GM21737 (cell line): ENCODE measurements around the gene TROAP.

Experiments
- ATAC-seq: cut with Tn5 transposase; IDR thresholded peaks from one replicate; pipeline ENCODE4 v1.9.1; 2021; ENCODE audit warnings: mild to moderate bottlenecking, moderate library complexity; ENCODE audit not compliant: unreplicated experiment

TROAP gene

DNA sequence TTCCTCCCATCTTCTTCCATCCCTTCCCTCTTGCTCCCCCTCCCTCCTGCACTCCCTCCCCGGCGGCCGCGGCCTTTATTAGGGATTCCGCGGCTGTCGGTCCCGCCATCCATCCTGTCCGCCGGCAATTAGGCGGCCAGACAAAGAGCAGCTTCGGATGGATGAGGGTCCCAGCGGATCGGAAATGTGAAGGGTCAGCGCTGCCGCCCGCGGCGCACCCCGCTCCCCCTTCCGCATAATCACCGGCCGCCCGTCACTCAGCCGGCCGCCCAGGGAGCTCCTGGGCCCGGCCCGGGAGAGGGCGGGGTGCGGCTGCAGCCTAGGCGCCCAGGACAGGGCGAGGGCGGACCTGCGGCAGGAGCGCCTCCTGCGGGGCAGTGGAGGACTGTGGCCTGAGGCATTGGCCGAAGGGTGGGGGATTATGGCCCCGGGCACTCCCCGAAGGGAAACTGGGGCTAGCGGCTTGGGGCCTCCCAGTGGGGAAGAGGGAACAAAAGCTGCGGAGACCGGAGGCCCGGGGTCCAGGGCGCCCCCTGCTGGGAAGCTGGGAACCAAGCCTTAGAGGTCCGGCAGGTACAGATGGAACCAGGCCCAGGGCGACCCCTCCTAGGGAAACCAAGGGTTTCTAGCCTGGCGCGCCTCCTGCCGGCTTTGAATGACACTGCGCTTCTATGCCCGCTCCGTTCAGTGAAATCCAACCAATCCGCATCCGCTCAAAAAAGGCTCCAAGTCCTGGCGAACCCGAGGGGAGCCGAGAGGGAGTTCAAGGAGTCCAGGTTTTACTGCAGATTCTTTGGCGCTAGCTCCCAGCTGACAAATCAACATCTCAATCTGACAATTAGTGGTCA lies 19.2 kb downstream of the TROAP start:
- no peak for ATAC-seq

- no peak for ATAC-seq
These were observed 20.1 kb downstream of the TROAP start for GRCh38 chr12:49342914-49343731.

- ATAC-seq = no peak
These were observed 21.5 kb downstream of the TROAP start for GRCh38 chr12:49344486-49345050.

GRCh38 chr12:49345051-49345824 lies 22.2 kb downstream of the TROAP start:
- ATAC-seq = no peak

DNA sequence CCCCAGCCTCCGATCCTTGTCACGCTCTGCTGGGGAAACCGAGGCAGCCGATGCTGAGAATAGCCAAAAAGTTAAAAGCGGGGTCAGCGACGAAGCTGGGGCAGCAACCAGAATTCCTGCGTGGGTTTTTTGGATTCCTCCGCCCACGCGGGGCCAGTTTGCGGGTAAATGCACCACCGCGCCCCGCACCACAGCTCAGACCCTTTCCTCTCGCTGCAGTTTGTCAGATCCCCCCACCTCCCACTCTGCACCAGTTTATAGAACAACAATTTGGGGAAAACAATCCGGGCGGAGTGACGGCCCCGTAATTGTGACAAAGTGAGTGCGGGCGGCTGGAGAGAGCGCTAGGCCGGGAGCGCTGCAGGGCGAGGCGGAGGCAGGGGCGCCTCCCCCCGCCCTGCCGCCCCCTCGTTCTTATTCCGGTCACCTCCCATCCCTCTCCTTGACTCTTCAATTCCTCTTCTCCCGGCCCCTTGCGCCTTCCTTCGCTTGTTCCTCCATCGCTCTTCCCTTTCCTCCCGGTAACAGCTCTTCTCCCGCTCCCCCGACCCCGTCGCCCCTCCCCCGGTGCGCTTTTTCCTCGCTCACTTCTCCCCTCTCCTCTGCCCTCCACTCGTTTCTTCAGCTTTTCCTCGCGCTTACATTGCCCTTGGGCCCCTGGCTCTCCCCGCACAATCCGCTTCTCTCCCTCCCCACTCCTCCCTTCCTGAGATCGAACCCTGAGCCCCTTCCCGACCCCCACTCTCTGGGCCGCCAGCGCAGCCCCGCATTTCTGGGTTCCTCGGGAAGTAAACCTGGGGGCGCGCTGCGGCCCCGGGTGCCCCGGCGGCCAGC lies 23.0 kb downstream of the TROAP start:
- ATAC-seq = no peak

- no peak for ATAC-seq
These were observed 23.7 kb downstream of the TROAP start, which contains the start of gene DNAJC22 for GRCh38 chr12:49346659-49347310. TSS of gene DNAJC22 (plus strand) at chr12:49346888. CDS start at chr12:49348873, 1,985 bp downstream.

GRCh38 chr12:49347311-49348193 lies 24.5 kb downstream of the TROAP start:
- ATAC-seq = no peak

DNA sequence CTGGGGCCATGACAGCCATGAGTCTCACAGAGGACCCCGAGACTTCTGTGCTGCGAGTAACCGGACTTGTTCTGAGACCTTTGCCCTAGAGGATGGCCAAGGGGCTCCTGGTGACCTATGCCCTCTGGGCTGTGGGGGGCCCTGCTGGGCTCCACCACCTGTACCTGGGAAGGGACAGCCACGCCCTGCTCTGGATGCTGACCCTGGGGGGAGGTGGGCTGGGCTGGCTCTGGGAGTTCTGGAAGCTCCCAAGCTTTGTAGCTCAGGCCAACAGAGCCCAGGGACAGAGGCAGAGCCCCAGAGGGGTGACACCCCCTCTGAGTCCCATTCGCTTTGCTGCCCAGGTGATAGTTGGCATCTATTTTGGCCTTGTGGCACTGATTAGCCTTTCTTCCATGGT lies 25.7 kb downstream of the TROAP start:
- ATAC-seq = no peak

GRCh38 chr12:49349266-49349665 lies 26.2 kb downstream of the TROAP start:
- ATAC-seq = no peak

GRCh38 chr12:49352351-49352750 lies 29.3 kb downstream of the TROAP start:
- no peak for ATAC-seq

DNA sequence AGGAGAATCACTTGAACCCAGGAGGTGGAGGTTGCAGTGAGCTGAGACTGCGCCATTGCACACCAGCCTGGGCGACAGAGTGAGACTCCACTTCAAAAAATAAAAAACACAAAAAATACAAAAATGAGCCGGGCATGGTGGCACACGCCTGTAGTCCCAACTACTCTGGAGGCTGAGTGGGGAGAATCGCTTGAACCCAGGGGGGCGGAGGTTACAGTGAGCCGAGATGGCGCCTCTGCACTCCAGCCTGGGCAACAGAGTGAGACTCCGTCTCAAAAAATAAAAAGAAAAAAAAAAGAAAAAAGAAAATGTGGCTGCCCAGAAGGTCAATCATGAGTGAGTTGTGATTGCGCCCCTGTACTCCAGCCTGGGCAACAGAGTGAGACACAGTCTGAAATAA lies 32.9 kb downstream of the TROAP start:
- no peak for ATAC-seq

- ATAC-seq = no peak
These were observed 34.1 kb downstream of the TROAP start for GRCh38 chr12:49357103-49357678.

GRCh38 chr12:49358483-49359141 lies 35.6 kb downstream of the TROAP start:
- peak; percentile 75 for ATAC-seq

DNA sequence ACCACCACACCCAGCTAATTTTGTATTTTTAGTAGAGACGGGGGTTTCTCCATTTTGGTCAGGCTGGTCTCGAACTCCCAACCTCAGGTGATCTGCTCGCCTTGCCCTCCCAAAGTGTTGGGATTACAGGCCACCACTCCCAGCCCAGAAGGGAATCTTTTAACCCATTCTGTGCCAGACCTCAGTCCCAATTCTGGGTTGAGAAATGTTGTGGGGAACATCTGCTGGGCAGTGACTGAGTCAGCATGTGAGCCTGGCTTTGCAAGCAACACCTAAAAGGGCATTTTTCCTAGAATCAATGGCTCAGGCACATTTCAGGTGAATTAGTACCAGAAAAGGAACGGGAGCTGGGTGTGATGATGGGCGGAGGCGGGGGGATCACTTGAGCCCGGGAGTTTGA lies 36.6 kb downstream of the TROAP start:
- ATAC-seq = no peak

DNA sequence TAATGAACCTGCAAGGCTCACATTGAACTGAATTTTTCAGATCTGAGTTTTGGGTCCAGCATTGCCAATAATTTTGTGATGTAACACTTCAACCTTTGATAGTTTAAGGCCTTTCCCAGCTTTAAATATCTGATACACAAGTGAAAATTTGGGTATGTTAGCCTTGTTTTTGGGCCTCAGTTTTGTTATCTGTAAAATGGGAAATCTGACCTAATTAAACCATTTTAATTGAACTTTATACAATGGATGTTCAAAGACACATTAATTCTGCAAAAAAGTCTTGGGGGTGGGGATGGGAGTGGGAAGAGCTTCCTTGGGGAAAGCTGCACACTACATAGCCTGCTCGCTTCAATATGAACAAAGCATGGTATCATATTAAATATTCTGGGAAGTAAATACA lies 39.0 kb downstream of the TROAP start:
- ATAC-seq = no peak

DNA sequence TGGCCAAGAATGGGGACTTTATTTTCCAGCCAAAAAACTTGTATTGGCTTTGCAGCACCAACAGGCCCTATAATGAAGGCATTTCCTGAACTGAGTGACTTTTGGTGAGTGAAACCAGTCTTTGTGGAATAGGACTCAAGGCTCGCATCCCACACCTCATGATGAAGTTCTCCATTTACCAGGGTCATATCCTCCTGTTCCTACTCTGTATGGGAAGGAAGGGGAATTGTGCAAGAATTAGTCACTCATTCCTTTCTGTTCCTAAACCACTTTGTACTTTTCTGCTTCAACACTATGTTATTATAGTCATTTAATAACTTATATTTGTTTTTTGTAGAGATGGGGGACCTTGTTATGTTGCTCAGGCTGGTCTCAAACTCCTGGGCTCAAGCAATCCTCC lies 41.9 kb downstream of the TROAP start:
- ATAC-seq = no peak

- ATAC-seq = no peak
These were observed 42.5 kb downstream of the TROAP start for GRCh38 chr12:49365542-49365941.
